ENCODE data around the gene NOS1. TPM values are rescaled to one million over a fixed set of nuclear protein-coding genes. Genes with fewer than 3 reads are reported as not detected.

NOS1 gene
- total RNA-seq, 1 experiment from 2014 or later: 25.2 TPM

GRCh38 chr12:117334051-117334450 lies 27.4 kb downstream of the NOS1 start:
- CTCF ChIA-PET: no interaction called here
- TSS peak; percentile 88 for BruUV-seq (replicated peaks)
- TF ChIP-seq CTCF (conservative IDR thresholded peaks at IDR 0.05; ENCODE audit: low read depth, low read length) (no peak), EZH2 (IDR thresholded peaks at IDR 0.05; ENCODE audit: borderline replicate concordance, low read depth, low read length, poor library complexity, severe bottlenecking) (no peak)
- DNase-seq (ENCODE audit: low spot score): no peak
- no peaks in the 10 kb centered on the region for H3K27me3 ChIP-seq (replicated peaks; ENCODE audit: insufficient read depth, low read depth, low read length, poor library complexity)
- intact Hi-C loops (cut with micrococcal nuclease; ENCODE audit: unreplicated experiment): no loop called here
- H3K9me3 ChIP-seq (ENCODE audit: low read depth, low read length, poor library complexity, severe bottlenecking): no peaks in the 10 kb centered on the region
- H3K4me3 ChIP-seq (ENCODE audit: low read depth, low read length, poor library complexity, severe bottlenecking): no peak overlapping the region
- H3K4me1 ChIP-seq (ENCODE audit: insufficient read depth, low read length, poor library complexity, severe bottlenecking): peaks cover 66% of the 10 kb centered on the region
- peak overlapping the region; percentile 66 for H3K27ac ChIP-seq (ENCODE audit: low read depth, low read length, poor library complexity, severe bottlenecking)
- H3K36me3 ChIP-seq (ENCODE audit: insufficient read depth, low read length, poor library complexity, severe bottlenecking): peaks cover 7% of the 10 kb centered on the region
- POLR2A ChIA-PET (ENCODE audit: low non-redundant PET): no interaction called here

GRCh38 chr12:117333331-117333881 lies 28.0 kb downstream of the NOS1 start:
- no peaks in the 10 kb centered on the region for H3K27me3 ChIP-seq (replicated peaks; ENCODE audit: insufficient read depth, low read depth, low read length, poor library complexity)
- peak; percentile 58 for DNase-seq (ENCODE audit: low spot score)
- no TSS peak for BruUV-seq (replicated peaks)
- H3K36me3 ChIP-seq (ENCODE audit: insufficient read depth, low read length, poor library complexity, severe bottlenecking): peaks cover 7% of the 10 kb centered on the region
- H3K27ac ChIP-seq (ENCODE audit: low read depth, low read length, poor library complexity, severe bottlenecking): peak overlapping the region; percentile 66
- POLR2A ChIA-PET (ENCODE audit: low non-redundant PET): no interaction called here
- peaks cover 65% of the 10 kb centered on the region for H3K4me1 ChIP-seq (ENCODE audit: insufficient read depth, low read length, poor library complexity, severe bottlenecking)
- intact Hi-C loops (cut with micrococcal nuclease; ENCODE audit: unreplicated experiment): no loop called here
- no peaks in the 10 kb centered on the region for H3K9me3 ChIP-seq (ENCODE audit: low read depth, low read length, poor library complexity, severe bottlenecking)
- CTCF ChIA-PET: interaction anchor here (1.0 kb wide), 1 partner anchor 10 kb away, joined by 3 read pairs; no protein-coding TSS in a partner anchor
- H3K4me3 ChIP-seq (ENCODE audit: low read depth, low read length, poor library complexity, severe bottlenecking): no peak overlapping the region
- TF ChIP-seq CTCF (conservative IDR thresholded peaks at IDR 0.05; ENCODE audit: low read depth, low read length) (no peak), EZH2 (IDR thresholded peaks at IDR 0.05; ENCODE audit: borderline replicate concordance, low read depth, low read length, poor library complexity, severe bottlenecking) (no peak)

- ChIA-PET POLR2A (ENCODE audit: low non-redundant PET) (no interaction called here), CTCF (interaction anchor here (0.5 kb wide), 3 partner anchors 78 to 626 kb away, joined by 4 to 5 read pairs (median 4); no protein-coding TSS in a partner anchor)
- Histone ChIP-seq H3K9me3 (ENCODE audit: low read depth, low read length, poor library complexity, severe bottlenecking) (no peaks in the 10 kb centered on the region), H3K27ac (ENCODE audit: low read depth, low read length, poor library complexity, severe bottlenecking) (no peak overlapping the region), H3K4me3 (ENCODE audit: low read depth, low read length, poor library complexity, severe bottlenecking) (no peak overlapping the region), H3K4me1 (ENCODE audit: insufficient read depth, low read length, poor library complexity, severe bottlenecking) (peaks cover 61% of the 10 kb centered on the region), H3K27me3 (replicated peaks; ENCODE audit: insufficient read depth, low read depth, low read length, poor library complexity) (no peaks in the 10 kb centered on the region), H3K36me3 (ENCODE audit: insufficient read depth, low read length, poor library complexity, severe bottlenecking) (peaks cover 7% of the 10 kb centered on the region)
- intact Hi-C loops (cut with micrococcal nuclease; ENCODE audit: unreplicated experiment): no loop called here
- no peak for TF ChIP-seq EZH2 (IDR thresholded peaks at IDR 0.05; ENCODE audit: borderline replicate concordance, low read depth, low read length, poor library complexity, severe bottlenecking)
- no peak for TF ChIP-seq CTCF (conservative IDR thresholded peaks at IDR 0.05; ENCODE audit: low read depth, low read length)
- peak; percentile 38 for DNase-seq (ENCODE audit: low spot score)
- no TSS peak for BruUV-seq (replicated peaks)
Observed at GRCh38 chr12:117331691-117332090, 29.7 kb downstream of the NOS1 start.

All from A673 (cell line).